WTC11 (cell line): ENCODE measurements around the gene TIMM50.

Experiments
- FOXJ3 ChIP-seq: sonication (generic); formaldehyde crosslinking; IDR thresholded peaks from 2 replicates; pipeline ENCODE4 v1.9.0; 2021; ENCODE audit warnings: missing genetic modification reagents, mild to moderate bottlenecking, borderline replicate concordance
- IRF2 ChIP-seq: sonication (generic); formaldehyde crosslinking; IDR thresholded peaks from 2 replicates; pipeline ENCODE4 v1.8.0; 2022; ENCODE audit warnings: low read depth, missing genetic modification reagents, borderline replicate concordance
- ZNF121 ChIP-seq: sonication (generic); formaldehyde crosslinking; IDR thresholded peaks from 2 replicates; pipeline ENCODE4 v1.8.0; 2023; ENCODE audit warnings: missing genetic modification reagents
- ZNF219 ChIP-seq: sonication (generic); formaldehyde crosslinking; IDR thresholded peaks from 2 replicates; pipeline ENCODE4 v1.8.0; 2023; ENCODE audit warnings: missing genetic modification reagents, mild to moderate bottlenecking, borderline replicate concordance
- ZNF396 ChIP-seq: fragments of 250-450 bp; sonication (Bioruptor Pico); IDR thresholded peaks from 2 replicates; pipeline ENCODE4 v1.8.0; 2021; ENCODE audit warnings: mild to moderate bottlenecking, moderate library complexity, borderline replicate concordance
- ZNF423 ChIP-seq: fragments of 250-450 bp; sonication (Bioruptor Pico); IDR thresholded peaks from 2 replicates; pipeline ENCODE4 v2.1.2; 2022; ENCODE audit warnings: mild to moderate bottlenecking, moderate library complexity
- TF ChIP-seq, protein P1 (sequence below): fragments of 200-600 bp; IDR thresholded peaks from 2 replicates; pipeline ENCODE4 v1.8.0; 2022; ENCODE audit warnings: antibody characterized with exemption
- TF ChIP-seq, protein P2 (sequence below): sonication (generic); formaldehyde crosslinking; IDR thresholded peaks from 2 replicates; pipeline ENCODE4 v1.8.0; 2022; ENCODE audit warnings: mild to moderate bottlenecking, missing genetic modification reagents
- TF ChIP-seq, protein P3 (sequence below): sonication (generic); formaldehyde crosslinking; conservative IDR thresholded peaks from 2 replicates; pipeline ENCODE4 v1.8.1; 2022; ENCODE audit warnings: mild to moderate bottlenecking, missing genetic modification reagents
- TF ChIP-seq, protein P4 (sequence below): fragments of 250-450 bp; sonication (Bioruptor Pico); IDR thresholded peaks from 2 replicates; pipeline ENCODE4 v1.9.0; 2021; ENCODE audit warnings: moderate library complexity, mild to moderate bottlenecking, inconsistent platforms, borderline replicate concordance
- TF ChIP-seq, protein P5 (sequence below): sonication (generic); formaldehyde crosslinking; IDR thresholded peaks from 2 replicates; pipeline ENCODE4 v1.8.1; 2023; ENCODE audit warnings: mild to moderate bottlenecking, moderate library complexity, missing genetic modification reagents

DNA sequence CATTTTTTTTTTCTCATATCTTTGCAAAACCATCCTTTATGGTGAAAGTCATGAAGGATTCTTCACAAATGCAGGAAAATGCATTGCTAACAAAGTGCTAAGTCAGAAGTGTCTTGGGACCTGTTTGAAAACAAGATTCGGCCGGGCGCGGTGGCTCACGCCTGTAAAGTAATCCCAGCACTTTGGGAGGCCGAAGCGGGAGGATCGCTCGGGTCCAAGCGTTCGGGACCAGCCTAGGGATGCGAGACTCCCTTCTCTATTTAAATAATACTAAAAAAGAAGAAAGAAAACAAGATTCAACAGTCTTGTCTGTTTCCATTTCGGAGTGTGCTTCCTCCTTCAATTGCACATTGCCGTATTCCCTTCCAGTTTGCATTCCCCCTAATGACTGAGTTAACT, 51.2 kb downstream of the TIMM50 start:
- TF ChIP-seq, protein P1, sequence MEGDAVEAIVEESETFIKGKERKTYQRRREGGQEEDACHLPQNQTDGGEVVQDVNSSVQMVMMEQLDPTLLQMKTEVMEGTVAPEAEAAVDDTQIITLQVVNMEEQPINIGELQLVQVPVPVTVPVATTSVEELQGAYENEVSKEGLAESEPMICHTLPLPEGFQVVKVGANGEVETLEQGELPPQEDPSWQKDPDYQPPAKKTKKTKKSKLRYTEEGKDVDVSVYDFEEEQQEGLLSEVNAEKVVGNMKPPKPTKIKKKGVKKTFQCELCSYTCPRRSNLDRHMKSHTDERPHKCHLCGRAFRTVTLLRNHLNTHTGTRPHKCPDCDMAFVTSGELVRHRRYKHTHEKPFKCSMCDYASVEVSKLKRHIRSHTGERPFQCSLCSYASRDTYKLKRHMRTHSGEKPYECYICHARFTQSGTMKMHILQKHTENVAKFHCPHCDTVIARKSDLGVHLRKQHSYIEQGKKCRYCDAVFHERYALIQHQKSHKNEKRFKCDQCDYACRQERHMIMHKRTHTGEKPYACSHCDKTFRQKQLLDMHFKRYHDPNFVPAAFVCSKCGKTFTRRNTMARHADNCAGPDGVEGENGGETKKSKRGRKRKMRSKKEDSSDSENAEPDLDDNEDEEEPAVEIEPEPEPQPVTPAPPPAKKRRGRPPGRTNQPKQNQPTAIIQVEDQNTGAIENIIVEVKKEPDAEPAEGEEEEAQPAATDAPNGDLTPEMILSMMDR = no peak
- TF ChIP-seq ZNF121 (no peak), FOXJ3 (CRISPR knock-in tag) (no peak), ZNF423 (no peak), ZNF396 (CRISPR knock-in tag) (no peak), ZNF219 (CRISPR knock-in tag) (no peak), IRF2 (CRISPR knock-in tag) (no peak)
- TF ChIP-seq, protein P2, sequence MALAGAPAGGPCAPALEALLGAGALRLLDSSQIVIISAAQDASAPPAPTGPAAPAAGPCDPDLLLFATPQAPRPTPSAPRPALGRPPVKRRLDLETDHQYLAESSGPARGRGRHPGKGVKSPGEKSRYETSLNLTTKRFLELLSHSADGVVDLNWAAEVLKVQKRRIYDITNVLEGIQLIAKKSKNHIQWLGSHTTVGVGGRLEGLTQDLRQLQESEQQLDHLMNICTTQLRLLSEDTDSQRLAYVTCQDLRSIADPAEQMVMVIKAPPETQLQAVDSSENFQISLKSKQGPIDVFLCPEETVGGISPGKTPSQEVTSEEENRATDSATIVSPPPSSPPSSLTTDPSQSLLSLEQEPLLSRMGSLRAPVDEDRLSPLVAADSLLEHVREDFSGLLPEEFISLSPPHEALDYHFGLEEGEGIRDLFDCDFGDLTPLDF = no peak
- TF ChIP-seq, protein P3, sequence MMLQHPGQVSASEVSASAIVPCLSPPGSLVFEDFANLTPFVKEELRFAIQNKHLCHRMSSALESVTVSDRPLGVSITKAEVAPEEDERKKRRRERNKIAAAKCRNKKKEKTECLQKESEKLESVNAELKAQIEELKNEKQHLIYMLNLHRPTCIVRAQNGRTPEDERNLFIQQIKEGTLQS = no peak
- TF ChIP-seq, protein P4, sequence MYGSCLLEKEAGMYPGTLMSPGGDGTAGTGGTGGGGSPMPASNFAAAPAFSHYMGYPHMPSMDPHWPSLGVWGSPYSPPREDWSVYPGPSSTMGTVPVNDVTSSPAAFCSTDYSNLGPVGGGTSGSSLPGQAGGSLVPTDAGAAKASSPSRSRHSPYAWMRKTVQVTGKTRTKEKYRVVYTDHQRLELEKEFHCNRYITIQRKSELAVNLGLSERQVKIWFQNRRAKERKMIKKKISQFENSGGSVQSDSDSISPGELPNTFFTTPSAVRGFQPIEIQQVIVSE (CRISPR knock-in tag) = no peak
- TF ChIP-seq, protein P5, sequence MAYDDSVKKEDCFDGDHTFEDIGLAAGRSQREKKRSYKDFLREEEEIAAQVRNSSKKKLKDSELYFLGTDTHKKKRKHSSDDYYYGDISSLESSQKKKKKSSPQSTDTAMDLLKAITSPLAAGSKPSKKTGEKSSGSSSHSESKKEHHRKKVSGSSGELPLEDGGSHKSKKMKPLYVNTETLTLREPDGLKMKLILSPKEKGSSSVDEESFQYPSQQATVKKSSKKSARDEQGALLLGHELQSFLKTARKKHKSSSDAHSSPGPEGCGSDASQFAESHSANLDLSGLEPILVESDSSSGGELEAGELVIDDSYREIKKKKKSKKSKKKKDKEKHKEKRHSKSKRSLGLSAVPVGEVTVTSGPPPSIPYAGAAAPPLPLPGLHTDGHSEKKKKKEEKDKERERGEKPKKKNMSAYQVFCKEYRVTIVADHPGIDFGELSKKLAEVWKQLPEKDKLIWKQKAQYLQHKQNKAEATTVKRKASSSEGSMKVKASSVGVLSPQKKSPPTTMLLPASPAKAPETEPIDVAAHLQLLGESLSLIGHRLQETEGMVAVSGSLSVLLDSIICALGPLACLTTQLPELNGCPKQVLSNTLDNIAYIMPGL (CRISPR knock-in tag) = no peak
